Neuron (in vitro differentiated cells): Measurements from ENCODE around the gene TMEM270.
"Not testable (repeated sequence)": the region's sequence is repeated elsewhere in the genome, so short reads cannot be mapped to it uniquely, and the experiment has no call there.

ENCODE experiments used
- H2AFZ ChIP-seq: one replicate; pipeline ENCODE4 v1.6.1; 2013; ENCODE audit warnings: low read depth, mild to moderate bottlenecking, inconsistent platforms, low read length, moderate library complexity
- H3K27me3 ChIP-seq: one replicate; pipeline ENCODE4 v1.6.1; 2013; ENCODE audit warnings: low read length; ENCODE audit not compliant: insufficient read depth
- H3K36me3 ChIP-seq: one replicate; pipeline ENCODE4 v1.6.1; 2013; ENCODE audit warnings: low read length; ENCODE audit not compliant: insufficient read depth
- H3K4me1 ChIP-seq: one replicate; pipeline ENCODE4 v1.6.1; 2013; ENCODE audit warnings: low read length; ENCODE audit not compliant: insufficient read depth
- H3K4me3 ChIP-seq: 2 replicates; pipeline ENCODE4 v1.5.1; 2013; ENCODE audit warnings: mild to moderate bottlenecking, low read length, moderate library complexity
- H3K9me3 ChIP-seq: one replicate; pipeline ENCODE4 v1.6.1; 2013; ENCODE audit warnings: low read length

Gene TMEM270

GRCh38 chr7:73839290-73839689 lies 21.7 kb upstream of the TMEM270 start:
- Histone ChIP-seq H2AFZ (no peak overlapping the region), H3K27me3 (no peaks in the 10 kb centered on the region), H3K36me3 (no peaks in the 10 kb centered on the region), H3K9me3 (peaks cover 3% of the 10 kb centered on the region), H3K4me3 (no peak overlapping the region), H3K4me1 (peaks cover 3% of the 10 kb centered on the region)

DNA sequence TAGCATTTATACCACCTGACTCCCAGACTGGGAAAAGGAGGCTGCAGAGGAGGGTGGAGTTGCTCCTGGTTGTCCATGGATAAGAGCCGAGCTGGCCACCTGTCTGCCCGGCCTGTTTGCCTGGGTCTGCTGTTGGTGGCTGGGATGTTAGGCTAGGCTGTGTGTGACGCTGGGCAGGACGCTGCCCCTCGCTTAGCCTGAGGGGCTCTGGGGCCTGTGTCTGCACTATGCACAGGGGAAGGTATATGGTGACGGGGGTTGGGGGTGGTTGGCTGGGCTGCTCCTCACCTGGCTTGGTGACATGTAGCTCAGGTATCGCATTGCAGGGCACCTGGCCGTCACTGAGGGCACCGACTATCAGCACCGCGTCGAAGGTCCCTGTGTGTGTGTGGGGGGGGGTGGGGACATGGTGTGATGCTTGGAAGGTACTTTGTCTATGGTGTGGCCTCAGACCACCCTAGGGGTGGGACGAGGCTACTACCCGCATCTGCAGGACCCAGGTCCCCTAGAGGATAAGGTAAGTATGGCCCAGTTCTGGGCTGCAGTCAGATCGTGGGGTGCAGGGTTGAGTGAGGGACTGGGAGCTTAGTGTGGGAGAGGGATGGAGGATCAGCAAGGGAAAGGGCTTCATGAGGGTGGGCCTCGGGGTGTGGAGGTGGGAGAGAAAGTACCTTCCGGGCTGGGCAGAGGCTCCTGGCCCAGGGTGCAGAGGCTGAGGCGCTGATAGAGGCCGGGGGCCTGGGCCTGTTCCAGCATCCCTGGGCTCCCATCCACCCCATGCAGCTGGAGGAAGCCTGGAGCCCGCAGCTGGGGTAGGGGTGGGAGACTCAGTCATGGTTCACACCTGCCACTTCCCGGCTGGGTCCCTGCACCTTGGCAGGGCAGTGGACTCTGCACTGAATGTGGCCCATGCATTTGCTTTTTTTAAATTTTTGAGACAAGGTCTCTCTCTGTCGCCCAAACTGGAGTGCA lies 20.9 kb upstream of the TMEM270 start:
- Histone ChIP-seq H3K4me1 (peaks cover 3% of the 10 kb centered on the region), H3K27me3 (no peaks in the 10 kb centered on the region), H3K4me3 (no peak overlapping the region), H2AFZ (no peak overlapping the region), H3K36me3 (no peaks in the 10 kb centered on the region), H3K9me3 (no peaks in the 10 kb centered on the region)

DNA sequence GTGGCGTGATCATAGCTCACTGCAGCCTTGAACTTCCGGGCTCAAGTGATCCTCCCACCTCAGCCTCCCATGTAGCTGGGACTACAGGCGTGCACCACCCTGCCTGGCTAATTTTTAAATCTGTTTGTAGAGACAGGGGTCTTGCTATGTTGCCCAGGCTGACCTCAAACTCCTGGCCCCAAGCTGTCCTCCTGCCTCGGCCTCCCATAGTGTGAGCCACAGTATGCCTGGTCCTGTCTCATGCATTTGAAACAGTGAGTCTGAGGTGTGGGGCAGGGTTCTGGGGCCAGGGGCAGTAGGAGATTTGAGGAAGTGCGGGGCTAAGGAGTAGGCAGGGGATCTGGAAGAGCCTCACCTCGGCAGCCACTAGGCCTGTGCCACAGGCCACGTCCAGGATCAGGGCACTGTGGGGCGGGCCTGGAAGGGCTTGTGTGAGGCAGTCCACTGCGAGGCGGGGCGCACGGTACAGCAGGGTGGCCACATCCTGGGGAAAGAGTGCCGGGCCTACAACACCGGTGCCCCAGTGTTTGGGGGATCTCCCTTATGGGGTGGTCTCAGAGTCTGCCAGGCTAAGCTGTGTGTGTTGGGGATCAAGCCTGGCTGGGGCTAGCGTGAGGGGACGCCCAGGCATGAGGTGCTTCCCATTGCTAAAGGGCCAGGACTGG lies 20.1 kb upstream of the TMEM270 start:
- H3K27me3 ChIP-seq = no peaks in the 10 kb centered on the region
- no peak overlapping the region for H2AFZ ChIP-seq
- no peaks in the 10 kb centered on the region for H3K9me3 ChIP-seq
- H3K36me3 ChIP-seq = no peaks in the 10 kb centered on the region
- H3K4me1 ChIP-seq = peaks cover 3% of the 10 kb centered on the region
- no peak overlapping the region for H3K4me3 ChIP-seq

DNA sequence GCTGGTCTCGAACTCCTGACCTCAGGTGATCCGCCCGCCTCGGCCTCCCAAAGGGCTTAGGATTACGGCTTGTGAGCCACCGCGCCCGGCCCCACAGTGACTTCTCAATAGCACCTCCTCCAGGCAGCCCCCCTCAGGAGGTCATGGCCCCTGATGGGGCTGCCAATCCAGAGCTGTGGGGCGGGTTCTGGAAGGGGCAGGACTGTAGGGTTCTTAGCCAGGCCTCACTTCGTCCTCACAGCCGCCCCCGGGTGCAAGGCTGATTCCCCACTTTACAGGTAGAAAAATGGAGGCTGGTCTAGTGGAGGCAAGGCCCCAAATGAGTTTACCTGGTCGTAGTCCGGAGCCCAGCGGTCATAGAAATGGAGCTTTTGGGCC lies 19.3 kb upstream of the TMEM270 start:
- H3K9me3 ChIP-seq = no peaks in the 10 kb centered on the region
- H3K27me3 ChIP-seq = no peaks in the 10 kb centered on the region
- H3K36me3 ChIP-seq = no peaks in the 10 kb centered on the region
- H3K4me3 ChIP-seq = peak overlapping the region; percentile 57
- peak overlapping the region; percentile 90 for H2AFZ ChIP-seq
- peaks cover 3% of the 10 kb centered on the region for H3K4me1 ChIP-seq

GRCh38 chr7:73842067-73842976 lies 18.6 kb upstream of the TMEM270 start, which contains the start of gene METTL27:
METTL27 (minus strand) TSS chr7:73842516; CDS start chr7:73842140, 376 bp downstream.
- Histone ChIP-seq H2AFZ (peak within 1 kb of the TSS; percentile 90), H3K4me1 (peaks cover 3% of the 10 kb centered on the region), H3K36me3 (no peaks in the 10 kb centered on the region), H3K27me3 (no peaks in the 10 kb centered on the region), H3K4me3 (peak within 1 kb of the TSS; percentile 57), H3K9me3 (no peaks in the 10 kb centered on the region)

DNA sequence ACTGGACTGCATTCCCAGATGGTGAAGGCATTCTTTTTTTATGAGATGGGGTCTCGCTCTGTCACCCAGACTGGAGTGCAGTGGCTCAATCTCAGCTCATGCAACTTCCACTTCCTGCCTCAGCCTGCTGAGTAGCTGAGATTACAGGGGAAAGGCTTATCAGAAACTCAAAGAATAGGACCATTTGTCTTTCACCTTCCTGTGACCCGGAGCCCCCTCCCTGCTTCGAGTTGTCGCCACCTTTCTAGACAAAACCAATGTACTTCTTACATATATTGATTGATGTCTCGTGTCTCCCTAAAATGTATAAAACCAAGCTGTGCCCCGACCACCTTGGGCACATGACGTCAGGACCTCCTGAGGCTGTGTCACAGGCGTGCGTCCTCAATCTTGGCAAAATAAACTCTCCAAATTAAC lies 16.8 kb upstream of the TMEM270 start:
- Histone ChIP-seq H3K36me3 (no peaks in the 10 kb centered on the region), H3K27me3 (no peaks in the 10 kb centered on the region), H3K4me3 (no peak overlapping the region), H3K4me1 (peaks cover 3% of the 10 kb centered on the region), H3K9me3 (no peaks in the 10 kb centered on the region), H2AFZ (no peak overlapping the region)

DNA sequence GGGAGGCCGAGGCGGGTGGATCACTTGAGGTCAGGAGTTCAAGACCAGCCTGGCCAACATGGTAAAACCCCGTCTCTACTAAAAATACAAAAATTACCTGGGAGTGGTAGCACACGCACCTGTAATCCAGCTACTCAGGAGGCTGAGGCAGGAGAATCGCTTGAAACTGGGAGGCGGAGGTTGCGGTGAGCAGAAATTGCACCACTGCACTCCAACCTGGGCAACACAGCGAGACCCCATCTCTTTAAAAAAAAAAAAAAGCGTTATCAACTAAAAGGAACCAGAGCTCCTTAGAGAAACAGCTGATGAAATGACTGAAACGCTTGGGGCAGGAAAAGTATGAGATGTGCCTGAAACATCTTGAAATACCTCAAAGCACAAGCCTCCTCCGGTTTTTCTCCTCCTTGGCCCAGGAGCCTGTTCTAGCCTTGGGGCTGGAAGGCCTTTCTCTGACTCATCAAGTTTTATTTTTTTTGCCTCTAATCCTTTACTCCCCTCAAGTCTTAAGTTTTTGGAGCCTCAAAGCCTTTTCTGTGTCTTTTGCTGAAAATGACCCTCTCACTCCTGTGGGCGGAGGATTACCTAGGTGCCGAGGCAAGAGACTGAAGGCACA lies 16.0 kb upstream of the TMEM270 start:
- no peak overlapping the region for H3K4me3 ChIP-seq

GRCh38 chr7:73845701-73846195 lies 15.2 kb upstream of the TMEM270 start:
- not testable (repeated sequence) for H3K4me3 ChIP-seq, H2AFZ ChIP-seq, H3K9me3 ChIP-seq, H3K27me3 ChIP-seq, H3K36me3 ChIP-seq, H3K4me1 ChIP-seq

More for the DNA sequence above, 16.0 kb upstream of the TMEM270 start:
- Histone ChIP-seq H3K36me3 (no peaks in the 10 kb centered on the region), H3K4me1 (peaks cover 3% of the 10 kb centered on the region), H3K27me3 (no peaks in the 10 kb centered on the region), H3K9me3 (no peaks in the 10 kb centered on the region), H2AFZ (no peak overlapping the region)

GRCh38 chr7:73847941-73848723 lies 12.8 kb upstream of the TMEM270 start:
- Histone ChIP-seq H3K27me3 (no peaks in the 10 kb centered on the region), H3K9me3 (no peaks in the 10 kb centered on the region), H3K36me3 (no peaks in the 10 kb centered on the region), H2AFZ (no peak overlapping the region), H3K4me1 (no peaks in the 10 kb centered on the region), H3K4me3 (no peak overlapping the region)

DNA sequence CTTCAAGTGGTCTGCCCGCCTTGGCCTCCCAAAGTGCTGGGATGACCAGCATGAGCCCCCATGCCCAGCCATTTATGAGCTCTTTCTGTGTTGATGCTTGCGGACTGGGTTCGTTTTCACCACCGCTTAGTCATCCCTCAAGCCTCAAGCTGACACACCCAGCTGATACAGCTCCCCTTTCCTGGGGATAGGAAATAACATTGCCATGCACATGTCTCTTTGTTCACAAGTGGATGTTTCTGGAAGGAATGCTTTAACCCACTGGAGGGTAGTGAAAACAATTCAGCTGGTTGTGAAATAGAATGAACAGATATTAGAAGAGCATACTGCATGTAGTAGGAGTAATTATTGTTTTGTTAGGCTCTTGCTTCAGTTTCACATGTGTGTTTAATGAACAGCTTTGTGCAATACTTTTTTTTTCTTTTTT lies 10.2 kb upstream of the TMEM270 start:
- no peak overlapping the region for H3K4me3 ChIP-seq
- H3K4me1 ChIP-seq = no peaks in the 10 kb centered on the region
- H2AFZ ChIP-seq = no peak overlapping the region
- no peaks in the 10 kb centered on the region for H3K36me3 ChIP-seq
- no peaks in the 10 kb centered on the region for H3K27me3 ChIP-seq
- H3K9me3 ChIP-seq = no peaks in the 10 kb centered on the region

- Histone ChIP-seq H3K36me3 (no peaks in the 10 kb centered on the region), H3K9me3 (no peaks in the 10 kb centered on the region), H3K27me3 (no peaks in the 10 kb centered on the region), H3K4me1 (no peaks in the 10 kb centered on the region), H3K4me3 (no peak overlapping the region), H2AFZ (no peak overlapping the region)
Observed at GRCh38 chr7:73851410-73852338, 9.3 kb upstream of the TMEM270 start.
